ENCODE data around the gene ANXA4.

Gene ANXA4

GRCh38 chr2:69833752-69834151, 91.8 kb downstream of the ANXA4 start:
- H3K36me3 ChIP-seq (ENCODE audit: control insufficient read depth, insufficient read depth, low read length): peaks cover 31% of the 10 kb centered on the region
- H3K4me3 ChIP-seq (ENCODE audit: low read depth, low read length): no peak overlapping the region
- no peak overlapping the region for H3K27ac ChIP-seq (ENCODE audit: low read depth, low read length)
- no peaks in the 10 kb centered on the region for H3K9me3 ChIP-seq (ENCODE audit: control insufficient read depth, insufficient read depth, low read length)
- H3K9ac ChIP-seq (ENCODE audit: low read depth, low read length): no peak overlapping the region
- H3K4me1 ChIP-seq (ENCODE audit: control insufficient read depth, insufficient read depth, low read length): no peaks in the 10 kb centered on the region
- no peaks in the 10 kb centered on the region for H3K27me3 ChIP-seq (ENCODE audit: control insufficient read depth, insufficient read depth, low read length)

GRCh38 chr2:69835666-69836065, 93.7 kb downstream of the ANXA4 start:
- Histone ChIP-seq H3K9me3 (ENCODE audit: control insufficient read depth, insufficient read depth, low read length) (no peaks in the 10 kb centered on the region), H3K27me3 (ENCODE audit: control insufficient read depth, insufficient read depth, low read length) (no peaks in the 10 kb centered on the region), H3K36me3 (ENCODE audit: control insufficient read depth, insufficient read depth, low read length) (peaks cover 48% of the 10 kb centered on the region), H3K4me3 (ENCODE audit: low read depth, low read length) (no peak overlapping the region), H3K9ac (ENCODE audit: low read depth, low read length) (no peak overlapping the region), H3K4me1 (ENCODE audit: control insufficient read depth, insufficient read depth, low read length) (no peaks in the 10 kb centered on the region), H3K27ac (ENCODE audit: low read depth, low read length) (no peak overlapping the region)

- no peak overlapping the region for H3K27ac ChIP-seq (ENCODE audit: low read depth, low read length)
- no peaks in the 10 kb centered on the region for H3K27me3 ChIP-seq (ENCODE audit: control insufficient read depth, insufficient read depth, low read length)
- peaks cover 55% of the 10 kb centered on the region for H3K36me3 ChIP-seq (ENCODE audit: control insufficient read depth, insufficient read depth, low read length)
- H3K9me3 ChIP-seq (ENCODE audit: control insufficient read depth, insufficient read depth, low read length): no peaks in the 10 kb centered on the region
- H3K4me1 ChIP-seq (ENCODE audit: control insufficient read depth, insufficient read depth, low read length): no peaks in the 10 kb centered on the region
- no peak overlapping the region for H3K9ac ChIP-seq (ENCODE audit: low read depth, low read length)
- H3K4me3 ChIP-seq (ENCODE audit: low read depth, low read length): no peak overlapping the region
Observed at GRCh38 chr2:69836316-69836715, 94.4 kb downstream of the ANXA4 start.

GRCh38 chr2:69837533-69837932, 95.6 kb downstream of the ANXA4 start:
- H3K4me1 ChIP-seq (ENCODE audit: control insufficient read depth, insufficient read depth, low read length): no peaks in the 10 kb centered on the region
- no peaks in the 10 kb centered on the region for H3K27me3 ChIP-seq (ENCODE audit: control insufficient read depth, insufficient read depth, low read length)
- no peak overlapping the region for H3K4me3 ChIP-seq (ENCODE audit: low read depth, low read length)
- no peaks in the 10 kb centered on the region for H3K9me3 ChIP-seq (ENCODE audit: control insufficient read depth, insufficient read depth, low read length)
- no peak overlapping the region for H3K9ac ChIP-seq (ENCODE audit: low read depth, low read length)
- peaks cover 59% of the 10 kb centered on the region for H3K36me3 ChIP-seq (ENCODE audit: control insufficient read depth, insufficient read depth, low read length)
- H3K27ac ChIP-seq (ENCODE audit: low read depth, low read length): no peak overlapping the region

GRCh38 chr2:69843993-69844392, 102.1 kb downstream of the ANXA4 start:
- Histone ChIP-seq H3K36me3 (ENCODE audit: control insufficient read depth, insufficient read depth, low read length) (peaks cover 84% of the 10 kb centered on the region), H3K4me1 (ENCODE audit: control insufficient read depth, insufficient read depth, low read length) (no peaks in the 10 kb centered on the region), H3K4me3 (ENCODE audit: low read depth, low read length) (no peak overlapping the region), H3K9ac (ENCODE audit: low read depth, low read length) (no peak overlapping the region), H3K27ac (ENCODE audit: low read depth, low read length) (no peak overlapping the region), H3K9me3 (ENCODE audit: control insufficient read depth, insufficient read depth, low read length) (no peaks in the 10 kb centered on the region), H3K27me3 (ENCODE audit: control insufficient read depth, insufficient read depth, low read length) (no peaks in the 10 kb centered on the region)

GRCh38 chr2:69844560-69844959, 102.6 kb downstream of the ANXA4 start:
- Histone ChIP-seq H3K9me3 (ENCODE audit: control insufficient read depth, insufficient read depth, low read length) (no peaks in the 10 kb centered on the region), H3K36me3 (ENCODE audit: control insufficient read depth, insufficient read depth, low read length) (peaks cover 84% of the 10 kb centered on the region), H3K4me1 (ENCODE audit: control insufficient read depth, insufficient read depth, low read length) (no peaks in the 10 kb centered on the region), H3K9ac (ENCODE audit: low read depth, low read length) (no peak overlapping the region), H3K27me3 (ENCODE audit: control insufficient read depth, insufficient read depth, low read length) (no peaks in the 10 kb centered on the region), H3K4me3 (ENCODE audit: low read depth, low read length) (no peak overlapping the region), H3K27ac (ENCODE audit: low read depth, low read length) (no peak overlapping the region)

- Histone ChIP-seq H3K36me3 (ENCODE audit: control insufficient read depth, insufficient read depth, low read length) (peaks cover 86% of the 10 kb centered on the region), H3K4me1 (ENCODE audit: control insufficient read depth, insufficient read depth, low read length) (no peaks in the 10 kb centered on the region), H3K9ac (ENCODE audit: low read depth, low read length) (no peak overlapping the region), H3K27ac (ENCODE audit: low read depth, low read length) (no peak overlapping the region), H3K27me3 (ENCODE audit: control insufficient read depth, insufficient read depth, low read length) (no peaks in the 10 kb centered on the region), H3K4me3 (ENCODE audit: low read depth, low read length) (no peak overlapping the region), H3K9me3 (ENCODE audit: control insufficient read depth, insufficient read depth, low read length) (no peaks in the 10 kb centered on the region)
Observed at GRCh38 chr2:69846182-69847067, 104.5 kb downstream of the ANXA4 start.

- H3K4me1 ChIP-seq (ENCODE audit: control insufficient read depth, insufficient read depth, low read length): no peaks in the 10 kb centered on the region
- no peaks in the 10 kb centered on the region for H3K27me3 ChIP-seq (ENCODE audit: control insufficient read depth, insufficient read depth, low read length)
- H3K4me3 ChIP-seq (ENCODE audit: low read depth, low read length): no peak overlapping the region
- H3K27ac ChIP-seq (ENCODE audit: low read depth, low read length): no peak overlapping the region
- peaks cover 86% of the 10 kb centered on the region for H3K36me3 ChIP-seq (ENCODE audit: control insufficient read depth, insufficient read depth, low read length)
- no peaks in the 10 kb centered on the region for H3K9me3 ChIP-seq (ENCODE audit: control insufficient read depth, insufficient read depth, low read length)
- no peak overlapping the region for H3K9ac ChIP-seq (ENCODE audit: low read depth, low read length)
Observed at GRCh38 chr2:69847068-69847828, 105.3 kb downstream of the ANXA4 start.

GRCh38 chr2:69848186-69848790, 106.4 kb downstream of the ANXA4 start:
- Histone ChIP-seq H3K36me3 (ENCODE audit: control insufficient read depth, insufficient read depth, low read length) (peaks cover 90% of the 10 kb centered on the region), H3K4me3 (ENCODE audit: low read depth, low read length) (no peak overlapping the region), H3K9me3 (ENCODE audit: control insufficient read depth, insufficient read depth, low read length) (no peaks in the 10 kb centered on the region), H3K27me3 (ENCODE audit: control insufficient read depth, insufficient read depth, low read length) (no peaks in the 10 kb centered on the region), H3K27ac (ENCODE audit: low read depth, low read length) (peak overlapping the region; percentile 25), H3K9ac (ENCODE audit: low read depth, low read length) (no peak overlapping the region), H3K4me1 (ENCODE audit: control insufficient read depth, insufficient read depth, low read length) (no peaks in the 10 kb centered on the region)

GRCh38 chr2:69858261-69858660, 116.3 kb downstream of the ANXA4 start:
- Histone ChIP-seq H3K27ac (ENCODE audit: low read depth, low read length) (no peak overlapping the region), H3K4me3 (ENCODE audit: low read depth, low read length) (no peak overlapping the region), H3K27me3 (ENCODE audit: control insufficient read depth, insufficient read depth, low read length) (no peaks in the 10 kb centered on the region), H3K4me1 (ENCODE audit: control insufficient read depth, insufficient read depth, low read length) (no peaks in the 10 kb centered on the region), H3K9me3 (ENCODE audit: control insufficient read depth, insufficient read depth, low read length) (no peaks in the 10 kb centered on the region), H3K36me3 (ENCODE audit: control insufficient read depth, insufficient read depth, low read length) (peaks cover 33% of the 10 kb centered on the region), H3K9ac (ENCODE audit: low read depth, low read length) (no peak overlapping the region)

- Histone ChIP-seq H3K4me1 (ENCODE audit: control insufficient read depth, insufficient read depth, low read length) (no peaks in the 10 kb centered on the region), H3K4me3 (ENCODE audit: low read depth, low read length) (no peak overlapping the region), H3K9ac (ENCODE audit: low read depth, low read length) (no peak overlapping the region), H3K27ac (ENCODE audit: low read depth, low read length) (no peak overlapping the region), H3K9me3 (ENCODE audit: control insufficient read depth, insufficient read depth, low read length) (no peaks in the 10 kb centered on the region), H3K36me3 (ENCODE audit: control insufficient read depth, insufficient read depth, low read length) (peaks cover 60% of the 10 kb centered on the region), H3K27me3 (ENCODE audit: control insufficient read depth, insufficient read depth, low read length) (no peaks in the 10 kb centered on the region)
Observed at GRCh38 chr2:69863298-69863697, 121.4 kb downstream of the ANXA4 start.
